Vagina (tissue), 2 donors: Measurements from ENCODE around the gene DLX1. TPM values are rescaled to one million over a fixed set of nuclear protein-coding genes. Genes with fewer than 3 reads are reported as not detected.
"Not testable (repeated sequence)": the region's sequence is repeated elsewhere in the genome, so short reads cannot be mapped to it uniquely, and the experiment has no call there.

ENCODE experiments used
- DNase-seq, 2 donors: peaks; one replicate each; pipeline ENCODE4 v3.0.0-alpha.2; 2017; ENCODE audit errors: extremely low spot score in 2 of 2
- H3K27ac ChIP-seq: fragments of 200-600 bp; sonication (generic); one replicate; pipeline ENCODE4 v1.5.1; 2019
- H3K27me3 ChIP-seq: fragments of 200-600 bp; sonication (generic); one replicate; pipeline ENCODE4 v1.5.1; 2019
- H3K36me3 ChIP-seq, 2 donors: fragments of 200-600 bp; sonication (generic); one replicate each; pipeline ENCODE4 v1.5.1; 2017 to 2019
- H3K4me1 ChIP-seq: fragments of 200-600 bp; sonication (generic); one replicate; pipeline ENCODE4 v1.5.1; 2019
- H3K4me3 ChIP-seq, 2 donors: fragments of 200-600 bp; sonication (generic); 1 replicate in 1 of 2; 2 replicates in 1 of 2; pipeline ENCODE4 v1.5.1; 2016 to 2019
- H3K9me3 ChIP-seq: fragments of 200-600 bp; sonication (generic); one replicate; pipeline ENCODE4 v1.5.1; 2019
- CTCF ChIP-seq, 3 experiments: fragments of 450-650 bp in 2 of 3; fragments of 200-600 bp in 1 of 3; sonication (generic) in 1 of 3; IDR thresholded peaks; one replicate each; pipeline ENCODE4 v1.5.1; 2017 to 2019; ENCODE audit warnings: antibody characterized with exemption in 3 of 3, mild to moderate bottlenecking in 2 of 3, moderate library complexity in 2 of 3
- POLR2A ChIP-seq, 2 donors: fragments of 450-650 bp; IDR thresholded peaks; one replicate each; pipeline ENCODE4 v1.6.1; 2017; ENCODE audit warnings: antibody characterized with exemption in 2 of 2, mild to moderate bottlenecking in 2 of 2, moderate library complexity in 2 of 2
- POLR2AphosphoS5 ChIP-seq, 2 donors: sonication (generic); formaldehyde crosslinking; IDR thresholded peaks; one replicate each; pipeline ENCODE4 v1.9.0; 2017; ENCODE audit warnings: antibody characterized with exemption in 2 of 2, mild to moderate bottlenecking in 2 of 2, low read depth in 1 of 2; ENCODE audit not compliant: insufficient read depth in 1 of 2
- intact Hi-C: fragments of 100-400 bp; cut with DNase I; formaldehyde crosslinking; loops from one replicate; pipeline ENCODE4 v1.15.1; 2023
- total RNA-seq: library from RNA; depleted of rRNA; stranded (reverse); fragments of >200 nt; gene quantifications from one replicate; pipeline ENCODE4 v1.2.3, GENCODE V29; 2016

DLX1 gene
- total RNA-seq, 1 donor from 2014 or later, result not detected

- no peaks in the 10 kb centered on the region for H3K9me3 ChIP-seq
- DNase-seq, result no peak
- TF ChIP-seq POLR2AphosphoS5 (IDR thresholded peaks at IDR 0.05; ENCODE audit: insufficient read depth in 1 of 2, low read depth in 1 of 2), result no peak
- TF ChIP-seq CTCF (IDR thresholded peaks at IDR 0.05), result no peak
- TF ChIP-seq POLR2A (IDR thresholded peaks at IDR 0.05), result no peak
- intact Hi-C loops, result no loop called here
- H3K27ac ChIP-seq, result no peak overlapping the region
- no peaks in the 10 kb centered on the region for H3K27me3 ChIP-seq
- H3K4me1 ChIP-seq, result no peaks in the 10 kb centered on the region
- H3K4me3 ChIP-seq, result no peak overlapping the region
- no peaks in the 10 kb centered on the region for H3K36me3 ChIP-seq
These were observed 26.6 kb upstream of the DLX1 start for GRCh38 chr2:172058660-172059059.

- intact Hi-C loops, H3K27me3 ChIP-seq, H3K4me1 ChIP-seq, H3K27ac ChIP-seq, DNase-seq, H3K36me3 ChIP-seq, H3K4me3 ChIP-seq, H3K9me3 ChIP-seq: not testable (repeated sequence)
These were observed 25.2 kb upstream of the DLX1 start for GRCh38 chr2:172060118-172060517.

GRCh38 chr2:172062402-172063004 is 22.8 kb upstream of the DLX1 start:
- Histone ChIP-seq H3K4me1 (no peaks in the 10 kb centered on the region), H3K36me3 (no peaks in the 10 kb centered on the region), H3K4me3 (no peak overlapping the region), H3K27me3 (no peaks in the 10 kb centered on the region), H3K9me3 (no peaks in the 10 kb centered on the region), H3K27ac (no peak overlapping the region)
- no peak for TF ChIP-seq POLR2AphosphoS5 (IDR thresholded peaks at IDR 0.05; ENCODE audit: insufficient read depth in 1 of 2, low read depth in 1 of 2)
- TF ChIP-seq POLR2A (IDR thresholded peaks at IDR 0.05), result no peak
- no peak for TF ChIP-seq CTCF (IDR thresholded peaks at IDR 0.05)
- intact Hi-C loops, result no loop called here
- no peak for DNase-seq

GRCh38 chr2:172063446-172063845 is 21.9 kb upstream of the DLX1 start:
- H3K27ac ChIP-seq, result no peak overlapping the region
- H3K4me3 ChIP-seq, result no peak overlapping the region
- intact Hi-C loops, result no loop called here

GRCh38 chr2:172065111-172065510 is 20.2 kb upstream of the DLX1 start:
- intact Hi-C loops, result no loop called here
- TF ChIP-seq POLR2AphosphoS5 (IDR thresholded peaks at IDR 0.05; ENCODE audit: insufficient read depth in 1 of 2, low read depth in 1 of 2) (no peak), CTCF (IDR thresholded peaks at IDR 0.05) (no peak), POLR2A (IDR thresholded peaks at IDR 0.05) (no peak)
- no peaks in the 10 kb centered on the region for H3K36me3 ChIP-seq
- H3K27me3 ChIP-seq, result no peaks in the 10 kb centered on the region
- H3K9me3 ChIP-seq, result no peaks in the 10 kb centered on the region
- H3K4me3 ChIP-seq, result no peak overlapping the region
- no peak for DNase-seq
- no peaks in the 10 kb centered on the region for H3K4me1 ChIP-seq
- H3K27ac ChIP-seq, result no peak overlapping the region

More at GRCh38 chr2:172063446-172063845, 21.9 kb upstream of the DLX1 start:
- TF ChIP-seq CTCF (IDR thresholded peaks at IDR 0.05) (no peak), POLR2AphosphoS5 (IDR thresholded peaks at IDR 0.05; ENCODE audit: insufficient read depth in 1 of 2, low read depth in 1 of 2) (no peak), POLR2A (IDR thresholded peaks at IDR 0.05) (no peak)
- H3K27me3 ChIP-seq, result no peaks in the 10 kb centered on the region
- no peaks in the 10 kb centered on the region for H3K4me1 ChIP-seq
- no peaks in the 10 kb centered on the region for H3K9me3 ChIP-seq
- no peak for DNase-seq
- H3K36me3 ChIP-seq, result no peaks in the 10 kb centered on the region
